Ishikawa (cell line): Measurements from ENCODE around the gene CLEC1B.

Experiments used
- CEBPB ChIP-seq: IDR thresholded peaks from 2 replicates; pipeline ENCODE4 v1.6.1; 2012
- CREB1 ChIP-seq: IDR thresholded peaks from 2 replicates; pipeline ENCODE4 v1.6.1; 2012; ENCODE audit warnings: low read depth
- EGR1 ChIP-seq: IDR thresholded peaks from 2 replicates; pipeline ENCODE4 v1.6.1; 2012
- EP300 ChIP-seq: IDR thresholded peaks from 2 replicates; pipeline ENCODE4 v1.6.1; 2012; ENCODE audit warnings: borderline replicate concordance
- FOXM1 ChIP-seq: IDR thresholded peaks from 2 replicates; pipeline ENCODE4 v1.6.1; 2012; ENCODE audit warnings: low read depth, borderline replicate concordance
- NFIC ChIP-seq: IDR thresholded peaks from 2 replicates; pipeline ENCODE4 v1.6.1; 2012
- RAD21 ChIP-seq: IDR thresholded peaks from 2 replicates; pipeline ENCODE4 v1.6.1; 2012; ENCODE audit warnings: low read depth
- TAF1 ChIP-seq: IDR thresholded peaks from 2 replicates; pipeline ENCODE4 v1.6.1; 2012; ENCODE audit warnings: low read depth, mild to moderate bottlenecking
- TCF12 ChIP-seq: IDR thresholded peaks from 2 replicates; pipeline ENCODE4 v1.6.1; 2012; ENCODE audit warnings: low read depth
- TEAD4 ChIP-seq: IDR thresholded peaks from 2 replicates; pipeline ENCODE4 v1.6.1; 2012
- YY1 ChIP-seq: IDR thresholded peaks from 2 replicates; pipeline ENCODE4 v1.6.1; 2012; ENCODE audit warnings: low read depth
- ZBTB7A ChIP-seq: IDR thresholded peaks from 2 replicates; pipeline ENCODE4 v1.6.1; 2012; ENCODE audit warnings: low read depth
- TF ChIP-seq, protein P1 (sequence below): IDR thresholded peaks from 2 replicates; pipeline ENCODE4 v1.6.1; 2012
- TF ChIP-seq, protein P2 (sequence below): IDR thresholded peaks from 2 replicates; pipeline ENCODE4 v1.6.1; 2012; ENCODE audit warnings: low read depth, mild to moderate bottlenecking
- TF ChIP-seq, protein P3 (sequence below): IDR thresholded peaks from 2 replicates; pipeline ENCODE4 v1.6.1; 2012

CLEC1B gene

DNA sequence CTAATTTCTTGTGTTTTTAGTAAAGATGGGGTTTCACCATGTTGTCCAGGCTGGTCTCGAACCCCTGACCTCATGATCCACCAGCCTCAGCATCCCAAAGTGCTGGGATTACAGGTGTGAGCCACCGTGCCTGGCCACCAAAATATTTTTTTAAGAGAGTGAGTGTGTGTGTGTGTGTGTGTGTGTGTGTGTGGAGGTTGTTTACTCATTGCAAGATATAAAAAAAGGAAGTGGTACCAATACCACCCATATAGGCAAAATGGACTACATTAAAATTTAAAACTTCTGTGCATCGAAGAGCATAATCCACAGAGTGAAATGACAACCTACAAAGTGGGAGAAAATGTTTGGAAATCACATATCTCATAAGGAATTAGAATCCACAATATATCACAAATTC is 51.2 kb downstream of the CLEC1B start:
- no peak for TF ChIP-seq TCF12
- no peak for TF ChIP-seq NFIC
- TF ChIP-seq EGR1 = no peak
- TF ChIP-seq, protein P1, sequence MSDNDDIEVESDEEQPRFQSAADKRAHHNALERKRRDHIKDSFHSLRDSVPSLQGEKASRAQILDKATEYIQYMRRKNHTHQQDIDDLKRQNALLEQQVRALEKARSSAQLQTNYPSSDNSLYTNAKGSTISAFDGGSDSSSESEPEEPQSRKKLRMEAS = no peak
- no peak for TF ChIP-seq FOXM1
- TF ChIP-seq RAD21 = no peak
- TF ChIP-seq EP300 = no peak
- TF ChIP-seq CEBPB = no peak
- no peak for TF ChIP-seq ZBTB7A
- TF ChIP-seq, protein P2, sequence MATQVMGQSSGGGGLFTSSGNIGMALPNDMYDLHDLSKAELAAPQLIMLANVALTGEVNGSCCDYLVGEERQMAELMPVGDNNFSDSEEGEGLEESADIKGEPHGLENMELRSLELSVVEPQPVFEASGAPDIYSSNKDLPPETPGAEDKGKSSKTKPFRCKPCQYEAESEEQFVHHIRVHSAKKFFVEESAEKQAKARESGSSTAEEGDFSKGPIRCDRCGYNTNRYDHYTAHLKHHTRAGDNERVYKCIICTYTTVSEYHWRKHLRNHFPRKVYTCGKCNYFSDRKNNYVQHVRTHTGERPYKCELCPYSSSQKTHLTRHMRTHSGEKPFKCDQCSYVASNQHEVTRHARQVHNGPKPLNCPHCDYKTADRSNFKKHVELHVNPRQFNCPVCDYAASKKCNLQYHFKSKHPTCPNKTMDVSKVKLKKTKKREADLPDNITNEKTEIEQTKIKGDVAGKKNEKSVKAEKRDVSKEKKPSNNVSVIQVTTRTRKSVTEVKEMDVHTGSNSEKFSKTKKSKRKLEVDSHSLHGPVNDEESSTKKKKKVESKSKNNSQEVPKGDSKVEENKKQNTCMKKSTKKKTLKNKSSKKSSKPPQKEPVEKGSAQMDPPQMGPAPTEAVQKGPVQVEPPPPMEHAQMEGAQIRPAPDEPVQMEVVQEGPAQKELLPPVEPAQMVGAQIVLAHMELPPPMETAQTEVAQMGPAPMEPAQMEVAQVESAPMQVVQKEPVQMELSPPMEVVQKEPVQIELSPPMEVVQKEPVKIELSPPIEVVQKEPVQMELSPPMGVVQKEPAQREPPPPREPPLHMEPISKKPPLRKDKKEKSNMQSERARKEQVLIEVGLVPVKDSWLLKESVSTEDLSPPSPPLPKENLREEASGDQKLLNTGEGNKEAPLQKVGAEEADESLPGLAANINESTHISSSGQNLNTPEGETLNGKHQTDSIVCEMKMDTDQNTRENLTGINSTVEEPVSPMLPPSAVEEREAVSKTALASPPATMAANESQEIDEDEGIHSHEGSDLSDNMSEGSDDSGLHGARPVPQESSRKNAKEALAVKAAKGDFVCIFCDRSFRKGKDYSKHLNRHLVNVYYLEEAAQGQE = no peak

DNA sequence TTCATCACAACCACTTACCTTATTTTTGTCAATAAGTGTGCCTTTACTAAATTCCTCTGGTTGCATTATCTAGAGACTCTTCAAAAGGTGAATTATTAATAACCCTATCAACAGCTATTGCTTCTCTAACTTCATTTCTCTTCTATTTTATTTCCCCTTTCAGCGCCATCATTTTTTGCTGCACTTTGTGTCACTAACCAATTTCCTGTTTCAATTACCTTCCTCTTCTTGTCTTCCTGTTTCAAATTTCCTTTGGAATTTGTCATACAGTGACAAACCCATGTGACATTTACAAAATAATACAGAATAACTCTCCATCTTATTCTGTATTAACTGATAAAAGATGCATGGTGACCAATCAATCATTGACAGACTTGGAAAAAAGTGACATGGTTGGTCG is 54.5 kb downstream of the CLEC1B start:
- no peak for TF ChIP-seq NFIC
- TF ChIP-seq, protein P3, sequence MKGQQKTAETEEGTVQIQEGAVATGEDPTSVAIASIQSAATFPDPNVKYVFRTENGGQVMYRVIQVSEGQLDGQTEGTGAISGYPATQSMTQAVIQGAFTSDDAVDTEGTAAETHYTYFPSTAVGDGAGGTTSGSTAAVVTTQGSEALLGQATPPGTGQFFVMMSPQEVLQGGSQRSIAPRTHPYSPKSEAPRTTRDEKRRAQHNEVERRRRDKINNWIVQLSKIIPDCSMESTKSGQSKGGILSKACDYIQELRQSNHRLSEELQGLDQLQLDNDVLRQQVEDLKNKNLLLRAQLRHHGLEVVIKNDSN = no peak
- TF ChIP-seq TAF1 = no peak

DNA sequence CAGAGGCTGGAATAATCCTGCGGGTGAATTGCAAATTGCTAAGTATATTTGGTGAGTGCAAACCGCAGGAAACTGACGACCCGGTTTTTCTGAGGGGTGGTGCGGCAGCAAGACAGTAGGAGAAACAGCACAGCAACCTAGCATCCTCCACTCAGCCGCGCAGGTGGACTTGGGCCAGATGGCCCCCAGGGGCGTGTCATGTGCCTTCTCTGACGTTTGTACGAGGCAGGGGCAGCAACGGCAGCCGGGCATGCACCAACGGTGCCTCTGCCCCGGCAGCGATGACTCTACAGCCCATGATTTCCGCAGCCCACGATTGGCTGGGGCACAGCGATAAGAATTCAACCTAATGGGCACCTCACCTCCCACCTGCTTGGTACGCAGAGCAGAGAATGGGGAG is 55.7 kb downstream of the CLEC1B start:
- TF ChIP-seq, protein P3 = no peak
- TF ChIP-seq FOXM1 (no peak), NFIC (no peak), YY1 (no peak), CREB1 (no peak), TAF1 (no peak), CEBPB (no peak), TEAD4 (no peak), EGR1 (no peak), EP300 (no peak), TCF12 (no peak)
- TF ChIP-seq, protein P1 = no peak
- TF ChIP-seq, protein P2 = no peak
